ENCODE data around the gene ASCL1.

The ASCL1 gene

GRCh38 chr12:102953221-102953620, 4.3 kb upstream of the ASCL1 start:
- DNase-seq, result no peak

GRCh38 chr12:102954134-102954533, 3.3 kb upstream of the ASCL1 start:
- DNase-seq, result no peak

GRCh38 chr12:102955926-102956737, 1.3 kb upstream of the ASCL1 start:
- no peak for DNase-seq

DNA sequence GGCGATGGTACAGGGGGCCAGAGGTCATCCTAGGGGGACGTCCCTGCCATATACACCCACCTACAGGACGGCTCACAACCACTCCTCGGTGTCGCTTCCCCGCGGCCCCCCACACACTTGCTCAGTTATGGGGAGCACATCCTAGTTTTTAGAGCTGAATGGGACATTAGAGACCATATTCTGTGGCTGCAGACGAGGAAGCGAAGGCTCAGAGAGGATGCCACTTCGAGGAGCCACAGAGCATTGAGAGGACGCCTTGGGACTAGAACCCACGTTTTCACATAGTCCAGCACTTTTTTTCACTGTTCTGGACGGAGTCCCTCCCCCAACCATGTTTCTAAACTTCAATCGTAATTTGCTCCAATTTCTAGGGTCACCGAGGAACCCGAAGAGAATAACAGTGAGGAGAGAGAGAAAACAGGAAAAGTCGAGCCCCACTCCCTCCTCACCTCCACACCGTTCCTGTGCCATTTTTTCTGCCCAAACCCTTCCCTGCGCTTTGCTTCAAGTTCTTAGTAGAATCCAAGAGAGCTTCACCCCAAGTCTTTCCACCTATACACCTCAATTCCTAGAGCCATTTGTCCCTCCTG, 641 bp upstream of the ASCL1 start:
- DNase-seq, result no peak

DNA sequence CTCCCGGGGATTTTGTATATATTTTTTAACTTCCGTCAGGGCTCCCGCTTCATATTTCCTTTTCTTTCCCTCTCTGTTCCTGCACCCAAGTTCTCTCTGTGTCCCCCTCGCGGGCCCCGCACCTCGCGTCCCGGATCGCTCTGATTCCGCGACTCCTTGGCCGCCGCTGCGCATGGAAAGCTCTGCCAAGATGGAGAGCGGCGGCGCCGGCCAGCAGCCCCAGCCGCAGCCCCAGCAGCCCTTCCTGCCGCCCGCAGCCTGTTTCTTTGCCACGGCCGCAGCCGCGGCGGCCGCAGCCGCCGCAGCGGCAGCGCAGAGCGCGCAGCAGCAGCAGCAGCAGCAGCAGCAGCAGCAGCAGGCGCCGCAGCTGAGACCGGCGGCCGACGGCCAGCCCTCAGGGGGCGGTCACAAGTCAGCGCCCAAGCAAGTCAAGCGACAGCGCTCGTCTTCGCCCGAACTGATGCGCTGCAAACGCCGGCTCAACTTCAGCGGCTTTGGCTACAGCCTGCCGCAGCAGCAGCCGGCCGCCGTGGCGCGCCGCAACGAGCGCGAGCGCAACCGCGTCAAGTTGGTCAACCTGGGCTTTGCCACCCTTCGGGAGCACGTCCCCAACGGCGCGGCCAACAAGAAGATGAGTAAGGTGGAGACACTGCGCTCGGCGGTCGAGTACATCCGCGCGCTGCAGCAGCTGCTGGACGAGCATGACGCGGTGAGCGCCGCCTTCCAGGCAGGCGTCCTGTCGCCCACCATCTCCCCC, 777 bp downstream of the ASCL1 start:
- DNase-seq, result no peak

GRCh38 chr12:102958830-102959176, 1.3 kb downstream of the ASCL1 start:
- DNase-seq, result no peak

DNA sequence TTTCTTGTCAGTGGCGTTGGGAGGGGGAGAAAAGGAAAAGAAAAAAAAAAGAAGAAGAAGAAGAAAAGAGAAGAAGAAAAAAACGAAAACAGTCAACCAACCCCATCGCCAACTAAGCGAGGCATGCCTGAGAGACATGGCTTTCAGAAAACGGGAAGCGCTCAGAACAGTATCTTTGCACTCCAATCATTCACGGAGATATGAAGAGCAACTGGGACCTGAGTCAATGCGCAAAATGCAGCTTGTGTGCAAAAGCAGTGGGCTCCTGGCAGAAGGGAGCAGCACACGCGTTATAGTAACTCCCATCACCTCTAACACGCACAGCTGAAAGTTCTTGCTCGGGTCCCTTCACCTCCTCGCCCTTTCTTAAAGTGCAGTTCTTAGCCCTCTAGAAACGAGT, 1.9 kb downstream of the ASCL1 start:
- DNase-seq, result no peak

DNA sequence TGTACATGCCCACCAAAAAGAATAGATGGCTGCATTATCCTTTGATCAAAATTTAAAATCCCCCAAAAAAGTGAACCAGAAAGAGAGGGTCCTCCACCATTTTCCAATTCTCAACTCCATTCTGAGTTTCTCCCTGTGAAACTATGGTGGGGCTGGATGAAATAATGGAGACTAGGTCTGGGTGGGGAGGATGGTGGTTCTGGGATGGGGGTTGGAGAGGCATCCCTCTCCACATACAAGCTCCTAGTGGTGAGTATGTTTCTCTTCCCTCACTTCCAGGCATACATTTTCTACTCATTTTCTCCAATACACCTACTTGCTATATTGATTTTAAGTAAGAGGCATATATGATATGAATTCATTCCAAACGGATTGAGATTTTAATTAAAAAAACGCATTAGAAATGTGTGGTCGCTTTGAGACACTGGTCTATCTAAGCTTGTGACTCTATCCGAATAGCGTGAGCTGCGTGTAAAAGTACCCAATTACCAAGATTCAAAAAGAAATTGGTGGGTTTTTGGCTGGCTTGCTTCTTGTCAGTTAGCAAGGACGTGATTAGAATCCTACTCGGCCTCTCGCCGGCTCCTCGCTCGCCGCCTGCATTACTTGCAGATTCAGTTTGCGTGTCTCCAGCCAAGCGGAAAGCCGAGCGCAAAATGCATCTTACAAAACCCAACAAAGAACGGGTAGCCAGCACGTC, 3.4 kb downstream of the ASCL1 start:
- DNase-seq, result no peak

GRCh38 chr12:102961466-102961855, 4.0 kb downstream of the ASCL1 start:
- no peak for DNase-seq

DNA sequence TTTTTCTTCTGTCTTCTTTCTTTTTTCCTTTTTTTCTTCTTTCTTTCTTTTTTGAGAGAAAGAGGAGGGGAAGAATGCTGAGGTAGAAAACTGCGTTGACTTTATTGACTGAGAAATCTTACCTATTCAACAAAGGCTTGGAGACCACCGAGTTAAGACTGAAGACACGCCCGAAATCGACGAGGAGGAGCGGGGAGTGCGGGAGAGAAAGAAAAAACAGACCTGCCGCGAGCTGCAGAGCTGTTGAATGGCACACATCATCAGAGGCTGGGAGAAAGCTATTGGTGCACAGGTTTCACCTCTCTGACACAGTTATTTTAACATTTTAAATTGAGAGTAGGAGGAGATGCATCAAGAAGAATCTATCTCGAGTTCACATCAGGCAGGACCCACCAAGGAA, 5.1 kb downstream of the ASCL1 start:
- DNase-seq, result no peak

DNA sequence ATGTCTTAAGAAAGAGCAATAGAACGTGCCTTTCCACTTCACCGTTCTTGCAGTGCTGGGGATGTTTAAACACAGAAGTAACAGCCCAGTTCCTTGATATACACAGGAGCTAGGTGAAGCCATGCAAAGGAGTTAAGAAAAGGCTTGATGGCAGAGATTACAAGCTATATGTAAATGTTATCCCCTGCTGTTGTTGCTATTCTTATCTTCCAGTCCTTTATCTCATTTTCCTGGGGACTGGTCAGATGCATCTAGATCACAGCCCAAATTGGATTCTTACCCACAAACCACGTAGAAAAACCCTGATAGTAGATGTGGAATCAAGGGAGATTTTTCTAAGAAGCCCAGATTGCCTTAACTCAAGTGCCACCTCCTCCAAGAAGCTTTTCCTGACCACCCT, 5.5 kb downstream of the ASCL1 start:
- DNase-seq, result no peak

DNA sequence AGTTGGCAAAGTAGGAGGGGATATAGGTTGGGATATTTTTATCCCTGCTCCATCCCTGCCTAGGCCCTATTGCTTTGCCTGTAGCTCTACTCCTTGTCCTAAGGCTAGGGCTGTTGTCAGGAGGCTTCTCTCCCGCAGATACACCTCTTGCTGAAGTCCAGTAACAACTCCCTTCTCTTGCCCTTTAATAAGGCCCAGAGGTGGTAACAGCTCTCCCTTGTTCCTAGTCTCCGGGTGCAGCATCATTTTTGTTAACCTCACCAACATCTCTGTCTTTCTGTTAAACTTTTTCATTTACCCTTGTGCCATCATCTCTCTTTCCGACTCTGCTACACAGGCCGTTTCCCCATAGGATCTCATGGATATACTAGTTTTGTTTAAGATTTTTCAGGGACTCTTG, 6.3 kb downstream of the ASCL1 start:
- DNase-seq, result no peak

- no peak for DNase-seq
These were observed 7.4 kb downstream of the ASCL1 start for GRCh38 chr12:102964872-102965271.

- no peak for DNase-seq
These were observed 8.0 kb downstream of the ASCL1 start for GRCh38 chr12:102965281-102966155.

DNA sequence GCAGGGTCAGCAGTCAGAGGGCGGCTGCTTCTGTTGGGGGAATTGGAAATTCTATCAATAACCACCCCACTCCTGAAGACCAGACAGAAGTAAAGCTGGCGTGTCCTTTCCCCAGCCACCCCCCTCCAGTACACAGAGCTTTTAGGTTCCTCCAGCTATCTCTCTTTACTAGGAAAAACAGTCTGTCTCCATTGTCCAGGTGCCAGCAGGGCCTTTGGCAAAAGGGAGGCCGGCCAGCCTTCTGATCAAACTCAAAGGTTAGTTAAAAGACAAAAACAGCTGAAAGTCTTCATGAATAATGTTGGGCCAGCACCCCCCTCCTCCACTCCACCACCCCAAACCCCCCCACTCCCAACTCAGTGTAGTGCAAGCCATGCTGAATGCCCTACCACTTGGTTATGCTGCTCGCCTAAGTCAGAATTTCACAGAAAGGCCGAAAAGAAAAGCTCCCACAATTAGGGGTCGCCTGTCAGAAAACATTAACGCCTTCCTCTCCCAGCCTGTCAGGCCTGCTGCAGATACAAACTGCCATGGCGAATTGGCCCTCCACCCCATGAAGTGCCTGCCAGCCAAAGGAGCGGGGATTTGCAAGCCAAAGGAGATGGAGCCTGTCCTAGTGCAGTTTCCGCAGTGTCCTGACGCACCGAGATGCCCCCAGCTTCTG, 8.9 kb downstream of the ASCL1 start:
- DNase-seq, result no peak

GRCh38 chr12:102970780-102971179, 13.3 kb downstream of the ASCL1 start:
- DNase-seq, result no peak

DNA sequence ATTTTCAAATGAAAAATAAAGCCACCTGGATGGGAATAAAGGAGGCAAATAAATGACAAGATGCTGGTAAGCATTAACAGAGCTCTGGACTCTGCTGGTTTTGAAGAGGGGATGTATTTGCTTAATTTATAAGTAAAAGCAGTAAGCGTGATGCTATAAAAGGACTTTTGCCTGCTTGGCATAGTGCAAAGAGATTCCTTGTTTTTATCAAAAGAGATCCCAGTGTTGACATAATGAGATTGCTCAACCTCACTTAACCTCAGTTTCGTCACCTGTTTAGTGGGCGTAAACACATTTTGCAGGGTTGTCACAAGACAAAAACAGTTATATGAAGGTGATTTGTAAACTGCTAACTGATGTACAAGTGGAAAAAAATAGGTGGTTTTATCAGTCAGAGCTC, 13.8 kb downstream of the ASCL1 start:
- DNase-seq, result no peak

DNA sequence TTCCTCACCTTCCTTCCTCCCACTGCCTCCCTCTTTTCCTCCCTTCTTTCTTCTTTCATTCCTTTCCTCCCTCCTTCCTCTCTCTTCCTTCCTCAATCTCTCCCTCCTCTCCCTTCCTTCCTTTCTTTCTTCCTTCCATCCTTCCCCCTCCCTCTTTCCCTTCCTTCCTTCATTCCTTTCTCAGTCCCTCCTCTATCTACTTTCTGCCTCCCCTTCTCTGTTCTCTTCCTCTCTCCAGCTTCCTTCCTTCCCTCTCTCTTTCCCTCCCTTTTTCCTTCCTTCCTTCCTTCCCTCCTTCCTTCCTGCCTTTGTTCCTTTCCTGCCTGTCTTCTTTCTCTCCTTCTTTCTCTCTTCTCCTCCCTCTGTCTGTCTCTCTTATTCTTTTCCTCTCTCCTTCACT, 16.1 kb downstream of the ASCL1 start:
- DNase-seq, result no peak

DNA sequence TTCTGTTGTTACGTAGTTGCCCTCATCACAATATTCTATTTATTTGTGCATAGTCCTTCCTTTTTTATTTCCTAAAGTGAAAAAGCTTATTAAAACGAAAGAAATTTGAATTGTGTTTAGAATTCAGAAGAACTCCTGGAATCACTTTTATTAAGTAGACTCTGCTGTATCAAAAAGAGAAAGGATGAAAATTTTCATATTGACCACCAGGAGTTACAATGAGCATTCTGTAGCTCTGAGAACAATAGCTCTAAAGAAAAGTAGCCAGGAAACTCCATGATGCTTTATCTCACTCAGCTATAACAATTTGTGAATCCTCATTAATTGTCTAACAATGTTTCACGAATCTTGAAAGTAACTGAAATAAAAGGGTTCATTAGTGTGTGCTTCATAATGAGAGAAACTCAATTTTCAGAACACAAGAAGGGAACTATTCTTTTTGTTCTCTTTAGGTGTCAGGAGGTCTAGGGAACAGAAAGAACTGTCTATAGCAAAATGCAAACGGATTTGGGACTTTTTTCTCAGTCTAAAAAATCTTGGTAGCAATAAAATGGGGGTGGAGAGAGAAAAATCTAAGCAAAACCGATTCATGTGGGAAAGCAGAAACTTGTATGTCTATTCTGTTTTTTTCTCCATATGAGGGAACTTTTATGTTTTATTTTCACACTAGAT, 19.3 kb downstream of the ASCL1 start:
- no peak for DNase-seq

DNA sequence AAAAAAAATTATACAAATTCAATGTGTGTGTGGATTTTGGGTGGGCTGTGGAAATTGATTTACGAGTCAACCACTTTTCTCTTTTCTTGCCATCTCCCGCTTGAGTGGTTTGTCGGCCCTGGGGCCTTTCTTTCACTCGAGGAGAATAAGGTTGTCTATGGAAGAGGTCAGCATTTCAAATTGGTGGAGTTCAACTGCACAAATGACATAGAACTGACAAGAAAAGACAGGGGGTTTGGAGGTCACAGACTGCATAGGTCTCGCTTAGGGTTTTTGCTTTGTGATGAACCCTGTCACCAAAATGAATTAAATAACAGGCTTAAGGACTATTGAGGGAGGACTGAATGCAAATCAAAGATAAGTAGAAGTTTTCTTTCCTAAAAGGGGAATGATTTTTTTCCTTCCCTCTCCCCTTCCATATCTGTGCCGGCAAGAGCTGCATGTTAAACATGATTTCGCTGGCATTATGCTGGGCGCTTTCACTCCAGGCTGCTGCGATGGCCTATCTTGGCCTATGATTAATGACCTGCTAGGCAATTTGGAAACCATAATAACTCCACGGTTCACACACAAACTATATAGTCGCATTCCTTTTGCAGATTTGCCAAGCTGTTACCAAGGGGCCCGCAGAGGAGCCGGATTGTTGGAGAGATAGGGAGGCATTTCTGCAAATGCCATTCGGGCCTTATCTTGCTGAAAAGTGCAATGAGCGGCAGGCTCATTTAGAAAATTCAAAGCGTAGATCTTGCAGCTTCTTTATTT, 20.7 kb downstream of the ASCL1 start:
- DNase-seq, result no peak

DNA sequence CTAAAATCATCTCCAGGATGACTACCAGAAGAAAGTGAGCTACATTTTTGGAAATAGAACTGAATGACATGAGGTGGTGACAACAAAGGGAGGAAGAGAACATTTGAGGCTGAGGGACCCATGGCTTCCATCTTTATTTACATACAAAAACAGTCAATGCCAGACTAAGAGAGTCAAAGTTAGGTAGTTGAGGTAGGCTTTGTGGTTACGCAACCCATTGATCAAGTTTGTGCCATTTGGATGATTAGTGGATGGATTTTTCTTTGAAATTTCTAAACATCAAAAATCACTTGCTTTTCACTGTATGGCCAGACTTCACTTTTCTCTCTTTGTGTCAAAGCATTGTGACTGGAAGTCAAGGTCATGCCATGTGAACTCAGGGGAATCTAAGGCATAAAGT, 22.9 kb downstream of the ASCL1 start:
- no peak for DNase-seq
